ELF-1 (cell line): ENCODE data around the gene PSD.
A peak's percentile ranks its signal among the peaks of the same experiment; 100 is the strongest.

Experiments
- DNase-seq: peaks from one replicate; pipeline ENCODE4 v3.0.0-alpha.2; 2016; ENCODE audit warnings: low read depth, low spot score

The PSD gene

GRCh38 chr10:102420181-102420713 is 1.7 kb upstream of the PSD start:
- no peak for DNase-seq

- peak; percentile 82 for DNase-seq
These were observed 940 bp upstream of the PSD start for GRCh38 chr10:102419269-102420180.

- DNase-seq: no peak
These were observed 1.9 kb downstream of the PSD start for GRCh38 chr10:102416695-102417094.

GRCh38 chr10:102416283-102416682 is 2.3 kb downstream of the PSD start:
- DNase-seq: no peak

- DNase-seq: no peak
These were observed 3.8 kb downstream of the PSD start for GRCh38 chr10:102414749-102415148.

GRCh38 chr10:102413806-102414561 is 4.6 kb downstream of the PSD start:
- DNase-seq: no peak

- peak; percentile 72 for DNase-seq
These were observed 5.4 kb downstream of the PSD start for GRCh38 chr10:102413053-102413705.

GRCh38 chr10:102412293-102412692 is 6.3 kb downstream of the PSD start:
- DNase-seq: no peak

- no peak for DNase-seq
These were observed 7.0 kb downstream of the PSD start for GRCh38 chr10:102411341-102412255.

- no peak for DNase-seq
These were observed 8.0 kb downstream of the PSD start for GRCh38 chr10:102410429-102411073.

GRCh38 chr10:102409604-102410428 is 8.8 kb downstream of the PSD start:
- no peak for DNase-seq

- no peak for DNase-seq
These were observed 9.6 kb downstream of the PSD start for GRCh38 chr10:102408728-102409603.

GRCh38 chr10:102408131-102408727 is 10.4 kb downstream of the PSD start:
- DNase-seq: no peak

- DNase-seq: no peak
These were observed 11.0 kb downstream of the PSD start for GRCh38 chr10:102407425-102408130.

- no peak for DNase-seq
These were observed 11.8 kb downstream of the PSD start for GRCh38 chr10:102406815-102407214.

- DNase-seq: no peak
These were observed 13.0 kb downstream of the PSD start for GRCh38 chr10:102405632-102406031.

GRCh38 chr10:102405108-102405571 is 13.4 kb downstream of the PSD start:
- DNase-seq: no peak
